Heart left ventricle (tissue), 16 donors: ENCODE results near the gene CFAP47. TPM values are rescaled to one million over a fixed set of nuclear protein-coding genes. Genes with fewer than 3 reads are reported as not detected.

ENCODE experiments used
- ATAC-seq, 4 donors: fragments of 200-7000 bp; cut with Tn5 transposase; one replicate each; pipeline ENCODE4 v1.9.1; 2020 to 2022; ENCODE audit warnings: moderate library complexity in 4 of 4, mild to moderate bottlenecking in 3 of 4, moderate number of reproducible peaks in 1 of 4
- DNase-seq, 5 donors: peaks; one replicate each; pipeline ENCODE4 v3.0.0-alpha.2; 2020
- H3K27ac ChIP-seq, 12 donors: fragments of 200-600 bp; sonication (generic) in 4 of 12; one replicate each; pipeline versions ENCODE4 v1.5.0 to v1.8.0; 2016 to 2022; ENCODE audit warnings: mild to moderate bottlenecking in 2 of 12
- H3K27me3 ChIP-seq, 9 donors: fragments of 200-600 bp; sonication (generic) in 2 of 9; one replicate each; pipeline versions ENCODE4 v1.5.1 to v1.8.0; 2016 to 2022; ENCODE audit warnings: mild to moderate bottlenecking in 3 of 9
- H3K36me3 ChIP-seq, 9 donors: fragments of 200-600 bp; sonication (generic) in 2 of 9; one replicate each; pipeline versions ENCODE4 v1.5.0 to v1.8.0; 2018 to 2022; ENCODE audit warnings: mild to moderate bottlenecking in 2 of 9
- H3K4me1 ChIP-seq, 12 donors: fragments of 200-600 bp; sonication (generic) in 4 of 12; one replicate each; pipeline versions ENCODE4 v1.5.0 to v1.8.0; 2016 to 2022; ENCODE audit warnings: mild to moderate bottlenecking in 3 of 12
- H3K4me3 ChIP-seq, 12 donors: fragments of 200-600 bp; sonication (generic) in 4 of 12; one replicate each; pipeline versions ENCODE4 v1.5.0 to v1.8.0; 2017 to 2022; ENCODE audit warnings: mild to moderate bottlenecking in 9 of 12, moderate library complexity in 4 of 12
- H3K9me3 ChIP-seq, 12 donors: fragments of 200-600 bp; sonication (generic) in 4 of 12; one replicate each; pipeline versions ENCODE4 v1.5.0 to v1.8.0; 2016 to 2022; ENCODE audit warnings: mild to moderate bottlenecking in 1 of 12
- CTCF ChIP-seq, 12 donors: fragments of 200-600 bp; sonication (generic) in 4 of 12; IDR thresholded peaks; one replicate each; pipeline versions ENCODE4 v1.5.0 to v1.8.0; 2018 to 2022; ENCODE audit warnings: antibody characterized with exemption in 12 of 12, mild to moderate bottlenecking in 5 of 12
- POLR2A ChIP-seq, 2 donors: fragments of 450-650 bp; IDR thresholded peaks; one replicate each; pipeline ENCODE4 v1.6.1; 2017; ENCODE audit warnings: antibody characterized with exemption in 2 of 2, mild to moderate bottlenecking in 2 of 2, moderate library complexity in 2 of 2
- WGBS, 4 donors: extraction: QIAGEN DNeasy Blood & Tissue Kit in 2 of 4; methylation state at CpG; one replicate each; pipeline versions ENCODE4 v1.1.5 to v1.1.7; 2013 to 2018; 5-methylcytosine and 5-hydroxymethylcytosine counted together
- intact Hi-C, 10 donors: fragments of 100-400 bp; cut with DNase I; formaldehyde crosslinking; loops; one replicate each; pipeline versions ENCODE4 v1.11.1 to v1.14.2; 2022
- polyA plus RNA-seq, 2 donors: library from polyadenylated mRNA; stranded (reverse); fragments of 200-250 nt; gene quantifications; one replicate each; pipeline ENCODE4 v1.2.3, GENCODE V29; 2013
- total RNA-seq, 9 donors: library from RNA; depleted of rRNA in 2 of 9; stranded (reverse); fragments of >200 nt in 2 of 9; fragmentation: NEBNext Ultra II Directional in 3 of 9; extraction: Animal tissue kit (Norgen Biotek cat#: 25700) in 3 of 9; gene quantifications; one replicate each; pipeline versions ENCODE4 v1.1.0 to v1.2.4, GENCODE V29; 2016 to 2023
- donor health status: ischemic (EF 13 %, LVEDD 7.1; RV severe dilation, severe dysfunction).
- donor health status: healthy with polysubstance abuse.
- donor health status: DM: no; HTN: yes; CAD: no.
- donor health status: DM: no; HTN: no; CAD: no.
- donor health status: ischemic (EF 25% LVEDD 6.9; RV normal size, moderate dysfunction).
- donor health status: ischemic (EF 25% LVEDD 5.7; RV mildly dilated, moderate dysfunction).
- donor health status: healthy.
- donor health status: DM: yes; HTN: yes; CAD: no.
- donor health status: ischemic (EF 35%, LVEDD 5.7; RV mildly dilated, moderate dysfunction).
- donor health status: nonischemic (EF 11% LVEDD 7.7; RV severe dilation, severe dysfunction).
- donor health status: DM: yes; HTN: yes; CAD: no.
- donor health status: PGD.
- donor health status: ischemic (EF 29% LVEDD 5.4; RV normal size, mild dysfunction).
- donor health status: nonischemic (EF 23%, LVEDD 6.1; RV moderate dilation, normal function).

CFAP47 gene
- total and polyA plus RNA-seq, 11 donors: not detected

GRCh38 chrX:36334572-36334971, 415.0 kb downstream of the CFAP47 start:
- Histone ChIP-seq H3K36me3 (no peaks in the 10 kb centered on the region), H3K27me3 (no peaks in the 10 kb centered on the region), H3K4me1 (no peaks in the 10 kb centered on the region), H3K9me3 (no peaks in the 10 kb centered on the region), H3K27ac (no peak overlapping the region), H3K4me3 (no peak overlapping the region)
- intact Hi-C loops: no loop called here
- ATAC-seq (no peak), DNase-seq (no peak)
- WGBS, 4 donors: 30 to 53% (median 40%) methylated on average over 1 of the region's 1 CpG
- no peak for TF ChIP-seq CTCF (IDR thresholded peaks at IDR 0.05)
- TF ChIP-seq POLR2A (IDR thresholded peaks at IDR 0.05): no peak

GRCh38 chrX:36336751-36337150, 417.2 kb downstream of the CFAP47 start:
- H3K27me3 ChIP-seq: no peaks in the 10 kb centered on the region
- no peaks in the 10 kb centered on the region for H3K9me3 ChIP-seq
- ATAC-seq (no peak), DNase-seq (no peak)
- H3K4me1 ChIP-seq: no peaks in the 10 kb centered on the region
- TF ChIP-seq CTCF (IDR thresholded peaks at IDR 0.05) (no peak), POLR2A (IDR thresholded peaks at IDR 0.05) (no peak)
- H3K36me3 ChIP-seq: no peaks in the 10 kb centered on the region
- no peak overlapping the region for H3K27ac ChIP-seq
- 59 to 81% (median 74%) methylated on average over 3 of the region's 3 CpGs for WGBS, 4 donors
- intact Hi-C loops: no loop called here
- H3K4me3 ChIP-seq: no peak overlapping the region

- Histone ChIP-seq H3K9me3 (peaks cover 0 to 8% (median 0%) of the 10 kb centered on the region in 12 donors), H3K27me3 (no peaks in the 10 kb centered on the region), H3K4me3 (no peak overlapping the region), H3K27ac (no peak overlapping the region), H3K4me1 (no peaks in the 10 kb centered on the region), H3K36me3 (no peaks in the 10 kb centered on the region)
- ATAC-seq (no peak), DNase-seq (no peak)
- intact Hi-C loops: no loop called here
- TF ChIP-seq POLR2A (IDR thresholded peaks at IDR 0.05) (no peak), CTCF (IDR thresholded peaks at IDR 0.05) (no peak)
- 39 to 64% (median 45%) methylated on average over 1 of the region's 1 CpG for WGBS, 4 donors
These were observed 424.8 kb downstream of the CFAP47 start for GRCh38 chrX:36344301-36344700.

GRCh38 chrX:36348509-36348908, 429.0 kb downstream of the CFAP47 start:
- Histone ChIP-seq H3K27ac (no peak overlapping the region), H3K36me3 (no peaks in the 10 kb centered on the region), H3K9me3 (peaks cover 0 to under 1% (median 0%) of the 10 kb centered on the region in 12 donors), H3K27me3 (no peaks in the 10 kb centered on the region), H3K4me1 (no peaks in the 10 kb centered on the region), H3K4me3 (no peak overlapping the region)
- no peak for TF ChIP-seq CTCF (IDR thresholded peaks at IDR 0.05)
- TF ChIP-seq POLR2A (IDR thresholded peaks at IDR 0.05): no peak
- intact Hi-C loops: no loop called here
- ATAC-seq (no peak), DNase-seq (no peak)
- 62 to 90% (median 79%) methylated on average over 1 of the region's 1 CpG for WGBS, 4 donors
